OCI-LY7 (cell line): ENCODE measurements around the gene HRCT1. TPM values are rescaled to one million over a fixed set of nuclear protein-coding genes. Genes with fewer than 3 reads are reported as not detected.

ENCODE experiments used
- BruUV-seq: library from RNA; stranded (reverse); fragments of 400-500 nt; replicated peaks from 2 replicates; lab custom pipeline; 2021; lab: Mats Ljungman, UMichigan
- CTCF ChIA-PET: fragments of 300-600 bp; sonication (Branson Sonifier 250); formaldehyde crosslinking; loops from one replicate; lab custom pipeline; 2022; ENCODE audit warnings: antibody characterized with exemption; ENCODE audit not compliant: unreplicated experiment; lab: Charles Lee
- POLR2A ChIA-PET: fragments of 300-600 bp; sonication (Branson Sonifier 250); formaldehyde crosslinking; loops from one replicate; lab custom pipeline; 2022; ENCODE audit warnings: antibody characterized with exemption; lab: Charles Lee
- DNase-seq: peaks from one replicate; pipeline ENCODE4 v3.0.0-alpha.2; 2015; ENCODE audit warnings: low spot score
- H2AFZ ChIP-seq: fragments of 200-600 bp; sonication (generic), shearing (Covaris generic); 2 replicates; pipeline ENCODE4 v1.6.1; 2014; ENCODE audit warnings: mild to moderate bottlenecking, antibody characterized with exemption, low read length, moderate library complexity
- H3K27ac ChIP-seq: fragments of 200-600 bp; sonication (generic); 2 replicates; pipeline ENCODE4 v1.5.1; 2014; ENCODE audit warnings: mixed run types, low read depth, mild to moderate bottlenecking, moderate library complexity, low read length, inconsistent platforms; ENCODE audit not compliant: poor library complexity, severe bottlenecking
- H3K36me3 ChIP-seq: fragments of 200-600 bp; sonication (generic); 2 replicates; pipeline ENCODE4 v1.6.1; 2014; ENCODE audit warnings: mild to moderate bottlenecking, antibody characterized with exemption, low read length, moderate library complexity, mixed read lengths; ENCODE audit not compliant: insufficient read depth
- H3K4me1 ChIP-seq: fragments of 200-600 bp; sonication (generic); 2 replicates; pipeline ENCODE4 v1.5.1; 2014; ENCODE audit warnings: mild to moderate bottlenecking, low read length; ENCODE audit not compliant: insufficient read depth, poor library complexity, severe bottlenecking
- H3K4me2 ChIP-seq: fragments of 200-600 bp; sonication (generic); 2 replicates; pipeline ENCODE4 v1.6.1; 2014; ENCODE audit warnings: mild to moderate bottlenecking, low read length
- H3K4me3 ChIP-seq: fragments of 200-600 bp; sonication (generic); 2 replicates; pipeline ENCODE4 v1.5.1; 2014; ENCODE audit warnings: mild to moderate bottlenecking, low read depth, low read length; ENCODE audit not compliant: poor library complexity, severe bottlenecking
- H3K79me2 ChIP-seq: fragments of 200-600 bp; sonication (generic); 2 replicates; pipeline ENCODE4 v1.6.1; 2016; ENCODE audit warnings: low read depth, mild to moderate bottlenecking, low read length, moderate library complexity, mixed read lengths; ENCODE audit not compliant: insufficient read depth
- H3K9me2 ChIP-seq: fragments of 200-600 bp; sonication (generic); 2 replicates; pipeline ENCODE4 v1.6.1; 2016; ENCODE audit warnings: mild to moderate bottlenecking, low read length, mixed read lengths; ENCODE audit not compliant: insufficient read depth
- H3K9me3 ChIP-seq: fragments of 200-600 bp; sonication (generic); 2 replicates; pipeline ENCODE4 v1.6.1; 2014; ENCODE audit warnings: mild to moderate bottlenecking, mixed run types, low read length, mixed read lengths
- H4K20me1 ChIP-seq: fragments of 200-600 bp; sonication (generic); 2 replicates; pipeline ENCODE4 v1.6.1; 2014; ENCODE audit warnings: mild to moderate bottlenecking, antibody characterized with exemption, low read length, moderate library complexity, mixed read lengths; ENCODE audit not compliant: insufficient read depth
- EZH2phosphoT487 ChIP-seq: fragments of 200-600 bp; sonication (generic); IDR thresholded peaks from 2 replicates; pipeline ENCODE4 v1.6.1; 2018; ENCODE audit warnings: low read depth, borderline replicate concordance, mild to moderate bottlenecking, mixed run types, antibody characterized with exemption, low read length, moderate library complexity, mixed read lengths
- intact Hi-C: fragments of 100-400 bp; cut with micrococcal nuclease; formaldehyde crosslinking; loops from one replicate; pipeline ENCODE4 v1.10.0; 2022; ENCODE audit not compliant: unreplicated experiment
- total RNA-seq, 2 experiments: library from RNA; depleted of rRNA in 1 of 2; stranded (reverse); fragments of >200 nt in 1 of 2; shearing (Covaris generic) in 1 of 2; gene quantifications; 2 replicates each; pipeline ENCODE4 v1.2.3, GENCODE V29; 2014 to 2022
- TF ChIP-seq, protein P1 (sequence below): fragments of 200-600 bp; sonication (generic); conservative IDR thresholded peaks from 2 replicates; pipeline ENCODE4 v1.5.1; 2014; ENCODE audit warnings: mild to moderate bottlenecking, antibody characterized with exemption, low read length, moderate library complexity, mixed read lengths

HRCT1 gene
- total RNA-seq, 2 experiments from 2014 or later, result not detected

DNA sequence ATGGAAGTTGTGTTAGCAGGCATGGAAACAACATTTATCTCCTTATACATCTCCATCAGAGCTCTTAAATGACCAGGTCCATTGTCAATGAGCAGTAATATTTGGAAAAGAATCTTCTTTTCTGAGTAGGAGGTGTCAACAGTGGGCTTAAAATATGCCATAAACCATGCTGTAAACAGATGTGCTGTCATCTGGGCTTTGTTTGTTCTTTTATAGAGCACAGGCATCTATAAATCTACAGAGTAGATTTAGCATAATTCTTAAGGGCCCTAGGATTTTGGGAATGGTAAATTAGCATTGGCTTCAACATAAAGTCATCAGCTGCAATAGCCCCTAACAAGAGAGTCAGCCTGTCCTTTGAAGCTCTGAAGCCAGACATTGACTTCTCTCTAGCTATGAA is 7.7 kb upstream of the HRCT1 start:
- POLR2A ChIA-PET, result interaction anchor here (0.7 to 0.9 kb wide), 2 partner anchors 53 to 131 kb away, joined by 3 read pairs; no protein-coding TSS in a partner anchor

DNA sequence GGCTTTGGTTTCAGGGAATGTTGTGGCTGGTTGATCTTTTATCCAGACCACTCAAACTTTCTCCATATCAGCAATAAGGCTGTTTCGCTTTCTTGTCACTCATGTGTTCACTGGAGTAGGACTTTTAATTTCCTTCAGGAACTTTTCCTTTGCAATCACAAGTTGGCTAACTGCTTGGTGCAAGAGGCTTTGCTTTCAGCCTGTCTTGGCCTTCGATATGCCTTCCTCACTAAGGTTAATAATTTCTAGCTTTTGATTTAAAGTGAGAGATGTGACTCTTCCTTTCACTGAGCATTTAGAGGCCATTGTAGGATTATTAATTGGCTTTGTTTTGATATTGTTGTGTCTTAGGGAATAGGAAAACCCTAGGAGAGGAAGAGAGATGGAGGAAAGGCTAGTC is 7.0 kb upstream of the HRCT1 start:
- Histone ChIP-seq H4K20me1 (no peaks in the 10 kb centered on the region), H3K36me3 (no peaks in the 10 kb centered on the region), H2AFZ (peak overlapping the region; percentile 60; the same call in 1 of the 2 replicates), H3K9me2 (no peaks in the 10 kb centered on the region), H3K27ac (peak overlapping the region; percentile 64), H3K9me3 (no peaks in the 10 kb centered on the region), H3K4me2 (no peak overlapping the region; the same call in 1 of the 2 replicates), H3K4me3 (no peak overlapping the region), H3K4me1 (peaks cover 38% of the 10 kb centered on the region), H3K79me2 (no peaks in the 10 kb centered on the region)
- CTCF ChIA-PET, result no interaction called here
- DNase-seq, result no peak
- intact Hi-C loops, result no loop called here
- BruUV-seq, result no TSS peak
- POLR2A ChIA-PET, result no interaction called here
- TF ChIP-seq, protein P1, sequence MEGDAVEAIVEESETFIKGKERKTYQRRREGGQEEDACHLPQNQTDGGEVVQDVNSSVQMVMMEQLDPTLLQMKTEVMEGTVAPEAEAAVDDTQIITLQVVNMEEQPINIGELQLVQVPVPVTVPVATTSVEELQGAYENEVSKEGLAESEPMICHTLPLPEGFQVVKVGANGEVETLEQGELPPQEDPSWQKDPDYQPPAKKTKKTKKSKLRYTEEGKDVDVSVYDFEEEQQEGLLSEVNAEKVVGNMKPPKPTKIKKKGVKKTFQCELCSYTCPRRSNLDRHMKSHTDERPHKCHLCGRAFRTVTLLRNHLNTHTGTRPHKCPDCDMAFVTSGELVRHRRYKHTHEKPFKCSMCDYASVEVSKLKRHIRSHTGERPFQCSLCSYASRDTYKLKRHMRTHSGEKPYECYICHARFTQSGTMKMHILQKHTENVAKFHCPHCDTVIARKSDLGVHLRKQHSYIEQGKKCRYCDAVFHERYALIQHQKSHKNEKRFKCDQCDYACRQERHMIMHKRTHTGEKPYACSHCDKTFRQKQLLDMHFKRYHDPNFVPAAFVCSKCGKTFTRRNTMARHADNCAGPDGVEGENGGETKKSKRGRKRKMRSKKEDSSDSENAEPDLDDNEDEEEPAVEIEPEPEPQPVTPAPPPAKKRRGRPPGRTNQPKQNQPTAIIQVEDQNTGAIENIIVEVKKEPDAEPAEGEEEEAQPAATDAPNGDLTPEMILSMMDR, result no peak
- TF ChIP-seq EZH2phosphoT487, result no peak

More for the DNA sequence above, 7.7 kb upstream of the HRCT1 start:
- DNase-seq, result no peak
- H3K4me2 ChIP-seq, result peak overlapping the region; percentile 52
- no peaks in the 10 kb centered on the region for H3K36me3 ChIP-seq
- no peaks in the 10 kb centered on the region for H3K9me3 ChIP-seq
- H3K27ac ChIP-seq, result peak overlapping the region; percentile 64
- no peaks in the 10 kb centered on the region for H3K79me2 ChIP-seq
- H2AFZ ChIP-seq, result peak overlapping the region; percentile 60; the same call in 1 of the 2 replicates
- intact Hi-C loops, result no loop called here
- no peaks in the 10 kb centered on the region for H3K9me2 ChIP-seq
- TF ChIP-seq EZH2phosphoT487, result no peak
- TF ChIP-seq, protein P1, result no peak
- CTCF ChIA-PET, result no interaction called here
- peaks cover 38% of the 10 kb centered on the region for H3K4me1 ChIP-seq
- H3K4me3 ChIP-seq, result no peak overlapping the region
- no TSS peak for BruUV-seq
- no peaks in the 10 kb centered on the region for H4K20me1 ChIP-seq

DNA sequence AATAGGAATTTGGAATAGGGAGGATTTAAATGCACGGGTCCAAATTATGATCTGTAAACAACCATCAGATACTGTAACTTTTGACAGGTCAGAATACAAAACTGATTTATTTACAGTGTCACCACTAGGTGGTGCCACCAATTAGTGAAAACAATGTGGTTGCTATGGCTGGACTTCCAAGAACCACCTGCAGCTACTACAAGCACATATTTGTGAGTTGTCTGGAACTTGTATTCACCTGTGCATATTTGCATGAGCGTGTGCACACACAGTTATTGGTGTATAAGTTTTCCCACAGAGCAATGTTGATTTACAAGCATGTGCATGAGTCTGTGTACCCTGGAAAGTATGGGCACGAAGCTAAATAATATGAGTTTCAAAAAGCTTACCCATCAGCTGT is 3.0 kb upstream of the HRCT1 start:
- H4K20me1 ChIP-seq, result no peaks in the 10 kb centered on the region
- peak; percentile 76 for DNase-seq
- POLR2A ChIA-PET, result interaction anchor here (1.2 kb wide), 1 partner anchor 42 kb away, joined by 3 read pairs; no protein-coding TSS in a partner anchor
- TF ChIP-seq, protein P1, result peak; percentile 94
- TF ChIP-seq EZH2phosphoT487, result no peak
- BruUV-seq, result no TSS peak
- H3K27ac ChIP-seq, result no peak overlapping the region
- no peak overlapping the region for H3K4me2 ChIP-seq
- no peak overlapping the region for H3K4me3 ChIP-seq
- H3K4me1 ChIP-seq, result peaks cover 22% of the 10 kb centered on the region
- no peak overlapping the region for H2AFZ ChIP-seq
- no peaks in the 10 kb centered on the region for H3K36me3 ChIP-seq
- no peaks in the 10 kb centered on the region for H3K9me2 ChIP-seq
- H3K79me2 ChIP-seq, result no peaks in the 10 kb centered on the region
- intact Hi-C loops, result loop anchor here (1.0 kb wide), 2 partner anchors 42 to 120 kb away; no protein-coding TSS in a partner anchor
- no peaks in the 10 kb centered on the region for H3K9me3 ChIP-seq
- CTCF ChIA-PET, result no interaction called here
